ENCODE measurements around the gene CDH22.

GRCh38 chr20:46252352-46253091, 55.8 kb downstream of the CDH22 start:
- TF ChIP-seq RAD21 (conservative IDR thresholded peaks at IDR 0.05): no peak
- TF ChIP-seq CTCF (IDR thresholded peaks at IDR 0.05; ENCODE audit: poor library complexity, severe bottlenecking): no peak
- no peak for TF ChIP-seq POLR2AphosphoS5 (IDR thresholded peaks at IDR 0.05)
- TF ChIP-seq EP300 (conservative IDR thresholded peaks at IDR 0.05; ENCODE audit: poor library complexity, severe bottlenecking): no peak
- TF ChIP-seq MXI1 (conservative IDR thresholded peaks at IDR 0.05; ENCODE audit: poor library complexity, severe bottlenecking): no peak

Data from neural cell (in vitro differentiated cells).